Activated CD4-positive, alpha-beta memory T cell treated with anti-CD3 and anti-CD28 coated beads, Interleukin-2, amount 10 ng/mL, durations not matched to agents 7 days and 5 days (primary cell): ENCODE results near the gene IFI27. TPM values are rescaled to one million over a fixed set of nuclear protein-coding genes. Genes with fewer than 3 reads are reported as not detected.
A peak's percentile ranks its signal among the peaks of the same experiment; 100 is the strongest.

Experiments
- CTCF ChIA-PET: fragments of 350-600 bp; sonication (Branson Sonifier 250); formaldehyde crosslinking; loops from one replicate; lab custom pipeline; 2021; ENCODE audit warnings: antibody characterized with exemption, inconsistent platforms; lab: Charles Lee
- POLR2A ChIA-PET: fragments of 350-600 bp; sonication (Branson Sonifier 250); formaldehyde crosslinking; loops from one replicate; lab custom pipeline; 2021; ENCODE audit warnings: antibody characterized with exemption; lab: Charles Lee
- DNase-seq: peaks from one replicate; pipeline ENCODE4 v3.0.0-alpha.2; 2020
- H3K27ac Mint-ChIP-seq: one replicate; pipeline ENCODE4 v1.8.0; 2021; ENCODE audit warnings: mild to moderate bottlenecking, mixed read lengths
- H3K27me3 Mint-ChIP-seq: one replicate; pipeline ENCODE4 v1.8.0; 2021; ENCODE audit warnings: mixed read lengths
- H3K36me3 Mint-ChIP-seq: one replicate; pipeline ENCODE4 v1.8.0; 2021; ENCODE audit warnings: low read depth, mixed read lengths
- H3K4me1 Mint-ChIP-seq: one replicate; pipeline ENCODE4 v1.8.0; 2021; ENCODE audit warnings: mixed read lengths
- H3K4me3 Mint-ChIP-seq: one replicate; pipeline ENCODE4 v1.8.0; 2021; ENCODE audit warnings: mild to moderate bottlenecking, mixed read lengths
- H3K9me3 Mint-ChIP-seq: one replicate; pipeline ENCODE4 v1.8.0; 2021; ENCODE audit warnings: mixed read lengths
- total RNA-seq, 2 experiments: library from RNA; stranded (reverse); gene quantifications; one replicate each; pipeline ENCODE4 v1.2.3, GENCODE V29; 2021

Gene IFI27
- total RNA-seq, 2 experiments from 2014 or later = 184 to 186 TPM

DNA sequence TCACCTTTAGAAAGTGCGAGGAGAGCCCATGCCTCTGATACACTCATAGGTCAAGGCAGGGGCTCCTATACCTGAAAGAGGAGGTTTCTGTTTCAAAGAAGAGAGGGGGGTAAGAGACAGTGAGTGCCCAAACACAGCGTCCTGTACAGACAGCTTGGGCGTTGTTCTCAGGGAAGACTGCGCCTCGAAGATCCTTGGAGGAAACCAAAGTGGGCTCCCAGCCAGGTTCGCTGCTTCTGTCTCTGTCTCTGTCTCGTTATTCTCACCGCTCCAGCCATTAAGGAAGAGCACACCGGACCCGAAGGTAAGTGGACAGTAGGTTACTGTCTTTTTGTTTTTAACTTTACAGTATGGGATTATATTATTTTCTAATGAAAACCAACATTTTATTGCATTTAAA is 5.8 kb upstream of the IFI27 start:
- DNase-seq = no peak
- ChIA-PET CTCF (interaction anchor here (1.2 kb wide), 1 partner anchor 32 kb away, joined by 3 read pairs; no protein-coding TSS in a partner anchor), POLR2A (interaction anchor here (1.0 kb wide), 1 partner anchor 40 kb away, joined by 4 read pairs; no protein-coding TSS in a partner anchor)
- H3K4me3 Mint-ChIP-seq = no peak overlapping the region
- H3K36me3 Mint-ChIP-seq = no peaks in the 10 kb centered on the region
- no peaks in the 10 kb centered on the region for H3K9me3 Mint-ChIP-seq
- no peaks in the 10 kb centered on the region for H3K4me1 Mint-ChIP-seq
- H3K27me3 Mint-ChIP-seq = no peaks in the 10 kb centered on the region
- no peak overlapping the region for H3K27ac Mint-ChIP-seq

GRCh38 chr14:94109915-94110250 is 653 bp upstream of the IFI27 start:
- H3K27ac Mint-ChIP-seq = peak overlapping the region; percentile 8
- H3K4me1 Mint-ChIP-seq = peaks cover 20% of the 10 kb centered on the region
- H3K9me3 Mint-ChIP-seq = no peaks in the 10 kb centered on the region
- ChIA-PET CTCF (no interaction called here), POLR2A (no interaction called here)
- peaks cover 2% of the 10 kb centered on the region for H3K27me3 Mint-ChIP-seq
- H3K4me3 Mint-ChIP-seq = no peak overlapping the region
- H3K36me3 Mint-ChIP-seq = no peaks in the 10 kb centered on the region
- DNase-seq = peak; percentile 11

GRCh38 chr14:94111276-94112095 is 950 bp downstream of the IFI27 start:
- no peaks in the 10 kb centered on the region for H3K9me3 Mint-ChIP-seq
- ChIA-PET POLR2A (interaction anchor here (0.8 kb wide), 1 partner anchor 31 kb away, joined by 3 read pairs; the partner anchor contains the start of genes DDX24 and IFI27L1), CTCF (interaction anchor here (1.2 to 2.9 kb wide), 3 partner anchors 25 to 76 kb away, joined by 3 to 9 read pairs (median 5); no protein-coding TSS in a partner anchor)
- H3K36me3 Mint-ChIP-seq = no peaks in the 10 kb centered on the region
- no peak for DNase-seq
- H3K4me1 Mint-ChIP-seq = peaks cover 24% of the 10 kb centered on the region
- peaks cover 3% of the 10 kb centered on the region for H3K27me3 Mint-ChIP-seq
- peak overlapping the region; percentile 63 for H3K4me3 Mint-ChIP-seq
- peak overlapping the region; percentile 40 for H3K27ac Mint-ChIP-seq

- Mint-ChIP-seq H3K27ac (no peak overlapping the region), H3K4me1 (peaks cover 24% of the 10 kb centered on the region), H3K36me3 (no peaks in the 10 kb centered on the region), H3K9me3 (no peaks in the 10 kb centered on the region), H3K27me3 (peaks cover 6% of the 10 kb centered on the region), H3K4me3 (peak overlapping the region; percentile 63)
- ChIA-PET POLR2A (interaction anchor here (0.9 kb wide), 1 partner anchor 33 kb away, joined by 3 read pairs; no protein-coding TSS in a partner anchor), CTCF (interaction anchor here (2.9 kb wide), 1 partner anchor 24 kb away, joined by 9 read pairs; no protein-coding TSS in a partner anchor)
- DNase-seq = no peak
Observed at GRCh38 chr14:94112513-94113063, 2.1 kb downstream of the IFI27 start.

DNA sequence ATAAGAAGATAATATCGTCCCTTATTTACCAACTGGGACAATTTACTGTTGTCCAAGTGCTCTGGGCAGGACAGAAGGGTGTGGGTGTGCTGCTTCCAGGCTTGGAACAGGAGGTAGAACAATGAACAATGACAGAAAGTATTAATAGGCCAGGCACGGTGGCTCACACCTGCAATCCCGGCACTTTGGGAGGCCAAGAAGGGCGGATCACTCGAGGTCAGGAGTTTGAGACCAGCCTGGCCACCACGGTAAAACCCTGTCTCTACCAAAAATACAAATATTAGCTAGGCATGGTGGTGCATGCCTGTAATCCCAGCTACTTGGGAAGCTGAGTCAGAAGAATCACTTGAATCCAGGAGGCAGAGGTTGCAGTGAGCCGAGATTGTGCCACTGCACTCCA is 2.5 kb downstream of the IFI27 start:
- DNase-seq = no peak
- no peak overlapping the region for H3K4me3 Mint-ChIP-seq
- ChIA-PET CTCF (interaction anchor here (2.9 kb wide), 1 partner anchor 23 kb away, joined by 9 read pairs; no protein-coding TSS in a partner anchor), POLR2A (interaction anchor here (0.9 kb wide), 1 partner anchor 34 kb away, joined by 3 read pairs; no protein-coding TSS in a partner anchor)
- peaks cover 6% of the 10 kb centered on the region for H3K27me3 Mint-ChIP-seq
- H3K9me3 Mint-ChIP-seq = no peaks in the 10 kb centered on the region
- no peaks in the 10 kb centered on the region for H3K36me3 Mint-ChIP-seq
- H3K27ac Mint-ChIP-seq = no peak overlapping the region
- H3K4me1 Mint-ChIP-seq = peaks cover 26% of the 10 kb centered on the region

DNA sequence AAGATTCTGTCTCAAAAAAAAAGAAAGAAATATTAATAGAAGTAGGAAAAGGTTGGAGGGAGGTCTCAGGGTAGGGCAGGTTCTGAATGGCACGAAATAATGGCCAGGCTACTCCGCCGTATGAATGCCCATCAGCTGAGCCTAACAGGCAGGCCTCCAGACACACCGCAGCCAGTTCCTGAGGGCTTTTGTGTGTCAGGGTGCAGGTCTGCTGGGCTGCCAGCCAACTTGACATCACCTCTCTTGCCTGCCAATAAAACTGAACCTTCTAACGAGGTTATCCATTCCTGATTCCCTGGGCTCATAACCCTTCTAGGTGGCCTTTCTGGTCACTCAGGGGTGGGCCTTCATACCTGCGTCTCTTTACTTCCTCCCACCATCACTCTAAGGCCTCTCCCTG is 3.0 kb downstream of the IFI27 start:
- Mint-ChIP-seq H3K4me3 (no peak overlapping the region), H3K4me1 (peaks cover 26% of the 10 kb centered on the region), H3K36me3 (no peaks in the 10 kb centered on the region), H3K9me3 (no peaks in the 10 kb centered on the region), H3K27ac (no peak overlapping the region), H3K27me3 (peaks cover 6% of the 10 kb centered on the region)
- CTCF ChIA-PET = interaction anchor here (2.9 kb wide), 1 partner anchor 23 kb away, joined by 9 read pairs; no protein-coding TSS in a partner anchor
- POLR2A ChIA-PET = interaction anchor here (2.2 kb wide), 1 partner anchor 32 kb away, joined by 6 read pairs; the partner anchor contains the start of genes DDX24 and IFI27L1
- no peak for DNase-seq

- no peak overlapping the region for H3K27ac Mint-ChIP-seq
- H3K4me1 Mint-ChIP-seq = peaks cover 26% of the 10 kb centered on the region
- H3K36me3 Mint-ChIP-seq = no peaks in the 10 kb centered on the region
- H3K4me3 Mint-ChIP-seq = no peak overlapping the region
- peaks cover 1% of the 10 kb centered on the region for H3K9me3 Mint-ChIP-seq
- POLR2A ChIA-PET = interaction anchor here (2.2 kb wide), 1 partner anchor 33 kb away, joined by 6 read pairs; the partner anchor contains the start of genes DDX24 and IFI27L1
- CTCF ChIA-PET = interaction anchor here (1.3 to 2.9 kb wide), 2 partner anchors 22 kb away, joined by 3 to 9 read pairs; no protein-coding TSS in a partner anchor
- H3K27me3 Mint-ChIP-seq = peaks cover 6% of the 10 kb centered on the region
- no peak for DNase-seq
Observed at GRCh38 chr14:94113908-94114588, 3.5 kb downstream of the IFI27 start.

DNA sequence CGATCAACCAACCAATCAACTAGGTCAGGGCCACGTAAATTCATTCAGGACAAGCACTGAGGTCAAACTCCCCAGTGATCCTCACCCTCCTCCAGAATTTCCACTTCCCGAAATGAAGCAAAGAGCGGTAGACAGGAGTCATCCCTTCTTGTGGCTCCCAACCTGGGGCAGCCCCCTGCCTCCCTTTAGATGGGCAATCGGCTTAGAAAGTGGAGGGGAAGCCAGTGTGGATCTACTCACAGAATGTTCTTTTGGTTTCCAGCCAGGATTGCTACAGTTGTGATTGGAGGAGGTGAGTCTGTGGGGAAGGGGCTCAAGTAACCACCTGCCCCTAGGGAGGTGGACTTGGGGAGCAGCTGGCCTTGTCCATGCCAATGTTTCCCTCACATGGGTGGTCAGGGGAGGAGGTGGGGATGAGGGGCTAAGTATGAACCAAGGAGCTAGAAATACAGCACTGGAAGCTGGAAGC is 4.1 kb downstream of the IFI27 start:
- H3K36me3 Mint-ChIP-seq = no peaks in the 10 kb centered on the region
- H3K27ac Mint-ChIP-seq = no peak overlapping the region
- peaks cover 9% of the 10 kb centered on the region for H3K27me3 Mint-ChIP-seq
- ChIA-PET POLR2A (interaction anchor here (1.2 to 2.2 kb wide), 2 partner anchors 14 to 34 kb away, joined by 3 to 6 read pairs; partner anchors contain the start of genes DDX24, IFI27L1 and IFI27L2), CTCF (interaction anchor here (0.9 to 1.6 kb wide), 4 partner anchors 18 to 372 kb away, joined by 3 read pairs; no protein-coding TSS in a partner anchor)
- H3K4me1 Mint-ChIP-seq = peaks cover 26% of the 10 kb centered on the region
- DNase-seq = no peak
- peaks cover 5% of the 10 kb centered on the region for H3K9me3 Mint-ChIP-seq
- H3K4me3 Mint-ChIP-seq = no peak overlapping the region

GRCh38 chr14:94115058-94115591 is 4.6 kb downstream of the IFI27 start:
- H3K27ac Mint-ChIP-seq = no peak overlapping the region
- DNase-seq = no peak
- ChIA-PET CTCF (interaction anchor here (0.9 to 1.6 kb wide), 4 partner anchors 17 to 371 kb away, joined by 3 read pairs; no protein-coding TSS in a partner anchor), POLR2A (interaction anchor here (1.2 to 2.2 kb wide), 3 partner anchors 13 to 34 kb away, joined by 3 to 6 read pairs (median 3); partner anchors contain the start of genes DDX24, IFI27L1 and IFI27L2)
- H3K36me3 Mint-ChIP-seq = no peaks in the 10 kb centered on the region
- H3K27me3 Mint-ChIP-seq = peaks cover 10% of the 10 kb centered on the region
- peaks cover 7% of the 10 kb centered on the region for H3K9me3 Mint-ChIP-seq
- no peak overlapping the region for H3K4me3 Mint-ChIP-seq
- H3K4me1 Mint-ChIP-seq = peaks cover 24% of the 10 kb centered on the region

DNA sequence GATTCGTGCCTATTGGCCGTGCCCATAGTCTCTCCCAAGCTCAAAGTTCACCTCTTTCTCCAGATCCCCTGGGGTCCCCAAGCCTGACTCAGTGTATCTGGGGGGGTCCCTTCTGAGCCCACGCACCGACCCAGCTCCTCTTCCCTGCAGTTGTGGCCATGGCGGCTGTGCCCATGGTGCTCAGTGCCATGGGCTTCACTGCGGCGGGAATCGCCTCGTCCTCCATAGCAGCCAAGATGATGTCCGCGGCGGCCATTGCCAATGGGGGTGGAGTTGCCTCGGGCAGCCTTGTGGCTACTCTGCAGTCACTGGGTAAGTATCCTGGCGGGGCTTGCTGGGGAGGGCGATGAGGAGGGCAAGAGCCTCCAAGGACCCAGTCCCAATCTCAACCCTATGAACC is 5.1 kb downstream of the IFI27 start:
- peaks cover 12% of the 10 kb centered on the region for H3K27me3 Mint-ChIP-seq
- H3K36me3 Mint-ChIP-seq = no peaks in the 10 kb centered on the region
- ChIA-PET POLR2A (interaction anchor here (1.2 to 2.2 kb wide), 3 partner anchors 12 to 35 kb away, joined by 3 to 6 read pairs (median 3); partner anchors contain the start of genes DDX24, IFI27L1 and IFI27L2), CTCF (interaction anchor here (0.9 to 1.6 kb wide), 3 partner anchors 17 to 371 kb away, joined by 3 read pairs; no protein-coding TSS in a partner anchor)
- no peak for DNase-seq
- no peak overlapping the region for H3K4me3 Mint-ChIP-seq
- no peak overlapping the region for H3K27ac Mint-ChIP-seq
- H3K4me1 Mint-ChIP-seq = peaks cover 21% of the 10 kb centered on the region
- peaks cover 9% of the 10 kb centered on the region for H3K9me3 Mint-ChIP-seq

DNA sequence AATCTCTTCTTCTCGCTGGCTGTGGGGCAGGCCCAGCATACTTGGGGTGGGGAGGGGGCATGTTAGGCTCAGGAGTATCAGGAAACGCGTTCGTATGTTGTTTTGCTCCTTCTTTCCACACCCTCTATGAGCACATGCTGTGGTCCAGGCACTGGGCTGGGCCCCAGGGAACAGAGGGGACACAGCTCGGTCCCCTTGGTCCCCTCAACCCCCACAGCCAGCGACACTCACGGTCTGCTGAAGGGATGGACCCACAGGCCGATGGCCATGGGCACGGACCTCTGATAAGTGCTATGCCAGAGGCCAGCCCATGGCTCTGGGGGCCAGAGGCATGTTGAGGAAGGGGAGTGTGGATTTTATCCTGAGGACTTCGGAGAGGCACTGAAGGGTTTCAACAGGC is 6.2 kb downstream of the IFI27 start:
- no peak for DNase-seq
- H3K4me3 Mint-ChIP-seq = no peak overlapping the region
- peaks cover 21% of the 10 kb centered on the region for H3K4me1 Mint-ChIP-seq
- H3K27me3 Mint-ChIP-seq = peaks cover 15% of the 10 kb centered on the region
- H3K36me3 Mint-ChIP-seq = no peaks in the 10 kb centered on the region
- no peak overlapping the region for H3K27ac Mint-ChIP-seq
- ChIA-PET CTCF (no interaction called here), POLR2A (interaction anchor here (1.2 kb wide), 1 partner anchor 11 kb away, joined by 3 read pairs; no protein-coding TSS in a partner anchor)
- H3K9me3 Mint-ChIP-seq = peaks cover 12% of the 10 kb centered on the region
